Urothelium cell line (cell line): ENCODE data around the gene GATAD2A.
A peak's percentile ranks its signal among the peaks of the same experiment; 100 is the strongest.

Experiments
- DNase-seq: peaks from one replicate; pipeline ENCODE4 v3.0.0; 2011; ENCODE audit warnings: low spot score, mixed read lengths
- FAIRE-seq: peaks from 2 replicates; lab custom pipeline; 2011; peaks lifted over from hg19 to GRCh38; lab: Jason Lieb, UNC

Gene GATAD2A

GRCh38 chr19:19486343-19487076 is 81.0 kb downstream of the GATAD2A start:
- DNase-seq (no peak), FAIRE-seq (no peak)

DNA sequence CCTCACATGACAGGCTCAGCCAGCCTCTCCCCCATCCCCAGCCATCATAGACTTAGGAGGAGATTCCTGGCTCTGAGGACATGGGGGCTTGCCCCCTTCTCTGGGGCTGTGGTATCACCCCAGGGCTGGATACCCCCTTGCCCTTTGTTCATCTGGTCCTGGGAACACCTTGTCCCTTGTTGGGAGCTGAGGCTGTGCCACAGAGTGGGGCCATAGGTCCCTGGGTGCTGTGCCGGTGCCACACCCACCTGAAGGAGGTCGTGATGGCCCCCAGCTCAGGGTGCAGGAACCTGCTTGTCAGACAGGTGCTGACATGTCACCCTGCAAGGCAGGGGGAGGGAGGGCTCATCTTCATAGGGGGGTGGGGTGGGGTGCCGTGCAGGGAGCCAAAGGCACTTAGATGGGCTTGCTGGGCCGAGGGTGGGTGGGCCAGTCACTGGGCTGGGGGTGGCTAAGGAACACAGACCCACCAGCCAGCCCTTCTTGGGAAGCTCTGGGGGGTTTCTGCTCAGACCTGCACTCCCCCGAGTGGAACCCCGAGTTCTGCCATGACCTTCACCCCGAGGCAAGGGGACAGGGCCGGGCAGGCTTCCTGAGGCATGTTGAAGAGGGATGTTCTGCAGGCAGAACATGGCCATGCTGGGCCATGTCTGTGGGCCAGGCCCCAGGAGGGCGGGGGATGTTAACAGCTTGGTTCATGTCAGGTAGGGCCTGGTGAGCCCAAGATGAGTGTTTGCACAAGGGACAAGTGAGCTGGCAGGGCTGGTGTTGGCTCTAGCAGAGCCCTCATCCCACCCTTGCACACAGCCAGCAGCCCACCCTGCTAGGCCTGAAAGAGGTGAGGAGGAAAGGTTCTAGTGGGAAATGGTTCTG is 81.8 kb downstream of the GATAD2A start:
- FAIRE-seq (no peak), DNase-seq (no peak)

DNA sequence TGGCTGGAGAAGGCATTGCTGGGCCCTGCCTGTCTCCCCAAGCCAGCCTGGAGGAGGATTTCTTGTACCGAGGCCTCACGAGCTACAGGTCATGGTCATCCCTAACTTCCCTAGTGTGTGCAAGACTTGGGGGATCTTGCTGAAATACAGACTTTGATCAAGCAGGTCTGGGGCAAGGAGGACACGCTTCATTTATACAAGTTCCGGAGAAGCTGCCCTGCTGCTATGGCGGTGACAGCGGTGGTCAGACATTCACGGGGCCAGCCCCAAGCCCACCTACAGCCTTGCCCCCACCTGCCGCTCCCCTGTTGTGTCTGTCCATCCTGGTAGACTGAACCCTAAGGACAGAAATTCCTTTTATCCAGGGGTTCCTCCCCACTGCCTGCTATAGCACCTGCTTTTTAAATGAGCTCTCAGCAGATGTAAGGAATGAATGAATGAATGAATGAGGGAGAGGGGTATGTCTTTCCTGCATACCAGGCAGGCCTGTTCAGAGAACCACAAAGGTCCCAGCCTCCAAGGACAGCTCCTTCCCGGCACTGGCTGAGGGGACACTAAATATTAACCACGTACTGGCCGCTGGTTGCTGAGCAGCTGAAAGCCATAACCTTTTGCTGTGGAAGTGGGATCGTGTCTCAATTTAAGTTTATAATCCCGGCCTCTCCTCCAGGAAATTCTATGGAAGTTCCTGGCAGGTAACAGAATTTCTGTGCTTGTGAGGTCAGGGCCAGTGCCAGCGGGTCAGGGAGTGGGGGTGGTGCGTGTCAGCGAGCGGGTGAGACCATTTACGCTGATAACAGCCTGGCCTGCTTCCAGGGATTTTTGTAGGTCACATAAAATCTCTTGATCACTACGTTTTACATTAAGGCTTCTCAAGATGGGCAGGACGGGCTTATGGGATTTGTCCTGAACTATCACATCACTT is 82.7 kb downstream of the GATAD2A start:
- FAIRE-seq: no peak
- DNase-seq: no peak

GRCh38 chr19:19488875-19489690 is 83.6 kb downstream of the GATAD2A start:
- peak; percentile 70 for DNase-seq
- FAIRE-seq: no peak

DNA sequence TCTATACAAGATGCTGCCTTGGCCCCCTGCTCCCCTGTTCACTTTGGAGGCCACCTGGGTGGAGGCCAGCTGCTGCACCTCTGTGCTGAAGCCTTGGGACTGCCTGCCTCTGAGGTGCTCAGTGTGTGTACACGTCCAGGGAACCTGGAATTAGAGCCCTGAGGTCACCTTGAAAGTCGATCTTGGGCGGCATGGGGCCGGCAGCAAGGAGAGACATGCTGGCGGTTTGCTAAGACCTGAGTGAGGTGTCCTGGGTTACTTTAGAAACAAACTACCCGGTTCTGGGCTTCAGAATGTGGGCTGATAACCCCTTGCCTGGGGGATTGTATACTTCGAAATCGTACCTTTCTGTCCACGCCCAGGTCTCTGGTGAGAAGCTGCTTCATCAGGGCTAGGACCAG is 84.3 kb downstream of the GATAD2A start:
- no peak for DNase-seq
- no peak for FAIRE-seq

DNA sequence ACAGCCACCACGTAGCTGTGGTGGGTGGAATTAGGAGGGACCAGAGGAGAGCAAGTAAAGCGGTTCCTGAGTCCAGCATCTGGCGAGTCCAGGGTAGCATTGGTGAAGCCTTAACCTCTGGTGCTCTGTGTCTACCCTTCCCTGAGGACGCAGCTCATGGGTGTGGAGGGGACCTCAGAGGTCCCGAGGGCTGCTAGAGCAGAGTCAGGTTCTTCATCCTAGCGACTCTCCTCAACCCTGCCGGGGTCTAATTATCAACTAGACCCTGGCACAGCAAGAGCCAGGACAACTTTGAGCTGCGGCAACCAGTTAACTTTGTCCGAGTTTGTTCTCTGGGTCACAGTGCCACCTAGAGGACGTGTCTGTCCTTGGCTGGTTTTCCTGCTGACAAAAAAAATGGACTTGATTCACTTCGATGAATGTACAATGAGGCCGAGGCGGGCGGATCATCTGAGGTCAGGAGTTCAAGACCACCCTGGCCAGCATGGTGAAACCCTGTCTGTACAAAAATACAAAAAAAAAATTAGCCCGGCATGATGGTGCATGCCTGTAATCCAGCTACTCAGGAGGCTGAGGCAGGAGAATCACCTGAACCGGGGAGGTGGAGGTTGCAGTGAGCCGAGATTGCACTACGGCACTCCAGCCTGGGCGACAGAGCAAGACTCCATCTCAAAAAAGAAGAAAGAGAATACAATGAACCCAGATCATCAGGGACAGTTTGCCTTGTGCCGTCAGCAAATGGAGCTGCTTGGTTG is 84.9 kb downstream of the GATAD2A start:
- FAIRE-seq (no peak), DNase-seq (peak; percentile 68)

DNA sequence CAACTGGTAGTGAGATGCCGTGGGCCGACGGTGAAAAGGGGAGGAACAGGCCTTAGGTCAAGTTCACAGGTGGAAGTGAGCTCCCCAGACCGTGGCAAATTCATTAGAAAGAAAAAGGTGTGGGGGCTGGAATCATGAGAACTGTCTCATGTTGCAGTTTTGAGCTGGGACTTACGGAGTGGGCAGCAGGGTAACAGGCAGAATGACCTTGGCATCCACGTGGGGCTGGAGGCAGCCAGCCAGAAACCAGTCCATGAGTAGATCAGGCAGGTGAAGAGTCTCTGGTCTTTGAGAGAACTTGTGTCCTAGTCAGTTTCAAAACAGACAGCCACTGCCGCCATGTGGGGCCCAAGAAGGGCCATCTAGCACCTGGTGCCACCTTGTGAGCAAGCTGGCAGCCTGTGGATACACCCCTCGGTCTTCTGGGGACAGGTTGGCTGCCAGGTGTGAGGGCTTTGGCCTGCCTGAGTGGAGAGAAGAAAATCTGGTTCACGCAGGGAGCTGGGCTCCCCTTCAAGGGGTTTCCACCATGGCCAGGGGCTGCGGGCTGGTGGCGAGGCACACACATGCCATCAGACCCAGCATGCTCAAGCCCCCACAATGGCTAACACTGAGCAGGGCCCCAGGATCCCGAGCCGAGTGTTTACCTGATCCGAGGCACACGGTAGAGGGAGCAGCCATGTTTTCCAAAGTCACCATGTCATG is 86.0 kb downstream of the GATAD2A start:
- FAIRE-seq: no peak
- no peak for DNase-seq

- DNase-seq (no peak), FAIRE-seq (no peak)
Observed at GRCh38 chr19:19492026-19492610, 86.6 kb downstream of the GATAD2A start.

- no peak for DNase-seq
Observed at GRCh38 chr19:19493841-19494546, 88.5 kb downstream of the GATAD2A start.

DNA sequence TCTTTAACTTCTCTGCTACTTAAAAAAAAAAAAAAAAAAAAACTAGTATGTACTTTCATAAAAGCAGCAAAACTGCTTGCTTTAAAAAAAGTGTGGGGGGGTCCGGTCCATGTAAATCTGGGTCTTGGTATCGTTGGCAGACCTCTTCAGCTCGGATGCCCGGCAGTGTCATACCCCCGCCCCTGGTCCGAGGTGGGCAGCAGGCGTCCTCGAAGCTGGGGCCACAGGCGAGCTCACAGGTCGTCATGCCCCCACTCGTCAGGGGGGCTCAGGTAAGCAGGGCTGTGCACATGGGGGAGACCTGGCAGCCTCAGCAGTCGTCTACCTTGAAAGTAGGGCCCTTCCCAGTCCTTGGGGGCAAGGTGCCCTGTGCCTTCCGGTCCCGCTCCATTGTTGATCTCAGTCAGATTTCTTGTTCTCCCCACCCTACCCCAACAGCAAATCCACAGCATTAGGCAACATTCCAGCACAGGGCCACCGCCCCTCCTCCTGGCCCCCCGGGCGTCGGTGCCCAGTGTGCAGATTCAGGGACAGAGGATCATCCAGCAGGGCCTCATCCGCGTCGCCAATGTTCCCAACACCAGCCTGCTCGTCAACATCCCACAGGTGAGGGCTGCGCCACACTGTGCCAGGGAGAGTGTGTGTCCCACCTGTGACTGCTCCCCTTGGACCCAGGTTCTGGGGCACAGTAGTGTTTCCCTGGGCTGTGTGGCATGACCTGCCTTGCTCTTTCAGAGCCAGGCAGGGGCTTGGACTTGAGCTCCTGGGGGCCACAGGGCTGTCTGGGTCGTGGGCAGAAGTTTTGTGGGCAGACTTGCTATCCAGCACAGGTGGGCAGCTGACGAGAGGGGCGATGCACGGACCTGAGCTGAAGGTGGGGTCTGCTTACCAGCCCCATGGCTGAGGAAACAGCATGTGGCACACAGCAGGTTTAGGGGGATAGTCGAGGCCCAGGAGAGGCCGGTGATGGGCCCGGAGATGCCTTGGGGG is 90.4 kb downstream of the GATAD2A start:
- no peak for FAIRE-seq
- DNase-seq: no peak

More at GRCh38 chr19:19493841-19494546, 88.5 kb downstream of the GATAD2A start:
- no peak for FAIRE-seq

- FAIRE-seq (no peak), DNase-seq (no peak)
Observed at GRCh38 chr19:19498255-19498991, 92.9 kb downstream of the GATAD2A start.

GRCh38 chr19:19499272-19499995 is 94.0 kb downstream of the GATAD2A start:
- FAIRE-seq (no peak), DNase-seq (no peak)

- DNase-seq (no peak), FAIRE-seq (no peak)
Observed at GRCh38 chr19:19500975-19501644, 95.6 kb downstream of the GATAD2A start.

DNA sequence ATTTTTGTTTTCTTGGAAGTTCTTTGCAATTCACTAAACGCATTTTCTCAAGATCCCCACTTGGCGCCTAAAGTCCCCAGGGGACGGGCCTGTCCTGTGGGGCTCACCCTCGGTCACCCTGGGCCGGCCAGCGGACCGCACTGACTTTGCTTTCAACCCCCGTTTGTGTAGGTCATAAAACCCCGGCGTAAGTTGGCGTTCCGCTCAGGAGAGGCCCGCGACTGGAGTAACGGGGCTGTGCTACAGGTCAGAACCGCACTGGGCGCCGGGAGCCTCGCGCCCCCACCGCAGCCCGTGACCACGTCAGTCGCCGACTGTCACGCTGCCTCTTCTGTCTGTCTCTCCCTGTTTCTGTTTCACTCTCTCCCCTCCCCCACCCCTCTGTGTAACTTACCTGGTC is 96.3 kb downstream of the GATAD2A start:
- DNase-seq: no peak

DNA sequence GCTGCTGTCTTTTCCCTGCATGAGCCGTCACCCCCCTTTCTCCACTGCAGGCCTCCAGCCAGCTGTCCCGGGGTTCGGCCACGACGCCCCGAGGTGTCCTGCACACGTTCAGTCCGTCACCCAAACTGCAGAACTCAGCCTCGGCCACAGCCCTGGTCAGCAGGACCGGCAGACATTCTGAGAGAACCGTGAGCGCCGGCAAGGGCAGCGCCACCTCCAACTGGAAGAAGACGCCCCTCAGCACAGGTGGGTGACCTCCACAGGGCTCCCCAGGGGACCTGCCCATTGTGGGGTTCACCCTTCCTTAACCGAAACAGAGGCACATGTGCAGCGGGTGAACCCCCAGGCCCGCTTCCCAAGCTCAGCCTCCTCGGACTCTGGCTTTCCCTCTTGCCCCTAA is 96.8 kb downstream of the GATAD2A start:
- FAIRE-seq (no peak), DNase-seq (no peak)

More for the DNA sequence above, 96.3 kb downstream of the GATAD2A start:
- FAIRE-seq: no peak
